SK-N-SH (cell line): ENCODE measurements around the gene NOLC1.

Experiments
- CTCF ChIP-seq: fragments of 200-600 bp; sonication (generic); IDR thresholded peaks from 2 replicates; pipeline ENCODE4 v1.6.1; 2017; ENCODE audit warnings: antibody characterized with exemption, mild to moderate bottlenecking, moderate library complexity
- ELF1 ChIP-seq: IDR thresholded peaks from 2 replicates; pipeline ENCODE4 v1.4.0; 2012
- REST ChIP-seq: IDR thresholded peaks from 2 replicates; pipeline ENCODE4 v1.6.1; 2012; ENCODE audit warnings: mild to moderate bottlenecking, low read depth, low read length, moderate library complexity
- TAF1 ChIP-seq: IDR thresholded peaks from 2 replicates; pipeline ENCODE4 v1.6.1; 2012; ENCODE audit warnings: low read depth, mild to moderate bottlenecking, low read length, moderate library complexity, borderline replicate concordance
- USF2 ChIP-seq: fragments of 150-350 bp; IDR thresholded peaks from 2 replicates; pipeline ENCODE4 v1.6.1; 2017; ENCODE audit warnings: antibody characterized with exemption, low read length, low read depth, borderline replicate concordance

- TF ChIP-seq USF2 (no peak), REST (no peak), CTCF (no peak), ELF1 (no peak), TAF1 (no peak)
Observed at GRCh38 chr10:102208311-102209035, 56.3 kb downstream of the NOLC1 start.
